GM23248 (cell line): Measurements from ENCODE around the gene TAGLN2. TPM values are rescaled to one million over a fixed set of nuclear protein-coding genes. Genes with fewer than 3 reads are reported as not detected.

Source experiments
- DNase-seq: peaks from one replicate; pipeline ENCODE4 v3.0.0-alpha.2; 2015
- H2AFZ ChIP-seq: fragments of 200-600 bp; sonication (generic); 2 replicates; pipeline ENCODE4 v1.6.1; 2016; ENCODE audit warnings: antibody characterized with exemption
- H3F3A ChIP-seq: fragments of 200-600 bp; sonication (generic); 2 replicates; pipeline ENCODE4 v1.6.1; 2016; ENCODE audit warnings: mild to moderate bottlenecking, antibody characterized with exemption, mixed run types; ENCODE audit not compliant: insufficient read depth
- H3K27ac ChIP-seq: fragments of 200-600 bp; sonication (generic); 2 replicates; pipeline ENCODE4 v1.5.1; 2016; ENCODE audit warnings: mild to moderate bottlenecking
- H3K27me3 ChIP-seq: fragments of 200-600 bp; sonication (generic); replicated peaks from 2 replicates; pipeline ENCODE4 v1.6.1; 2016; ENCODE audit warnings: mild to moderate bottlenecking; ENCODE audit not compliant: insufficient read depth
- H3K36me3 ChIP-seq: fragments of 200-600 bp; sonication (generic); 2 replicates; pipeline ENCODE4 v1.6.1; 2016; ENCODE audit warnings: low read depth, mild to moderate bottlenecking
- H3K4me1 ChIP-seq: fragments of 200-600 bp; sonication (generic); 2 replicates; pipeline ENCODE4 v1.6.1; 2016; ENCODE audit warnings: mild to moderate bottlenecking; ENCODE audit not compliant: insufficient read depth
- H3K4me2 ChIP-seq: fragments of 200-600 bp; sonication (generic); one replicate; pipeline ENCODE4 v1.6.1; 2016; ENCODE audit warnings: mild to moderate bottlenecking; ENCODE audit not compliant: unreplicated experiment
- H3K4me3 ChIP-seq: fragments of 200-600 bp; sonication (generic); 2 replicates; pipeline ENCODE4 v1.5.1; 2016; ENCODE audit warnings: mild to moderate bottlenecking
- H3K79me2 ChIP-seq: fragments of 200-600 bp; sonication (generic); 2 replicates; pipeline ENCODE4 v1.6.1; 2016; ENCODE audit warnings: mild to moderate bottlenecking; ENCODE audit not compliant: insufficient read depth
- H3K9ac ChIP-seq: fragments of 200-600 bp; sonication (generic); 2 replicates; pipeline ENCODE4 v1.6.1; 2016; ENCODE audit warnings: mild to moderate bottlenecking
- H3K9me2 ChIP-seq: fragments of 200-600 bp; sonication (generic); 2 replicates; pipeline ENCODE4 v1.6.1; 2016; ENCODE audit warnings: mixed run types, mild to moderate bottlenecking, moderate library complexity; ENCODE audit not compliant: insufficient read depth
- H3K9me3 ChIP-seq: fragments of 200-600 bp; sonication (generic); one replicate; pipeline ENCODE4 v1.6.1; 2017; ENCODE audit warnings: low read depth
- H4K20me1 ChIP-seq: fragments of 200-600 bp; sonication (generic); 2 replicates; pipeline ENCODE4 v1.6.0; 2016; ENCODE audit not compliant: insufficient read depth
- EZH2 ChIP-seq: fragments of 200-600 bp; sonication (generic); IDR thresholded peaks from 2 replicates; pipeline ENCODE4 v1.6.1; 2018; ENCODE audit warnings: antibody characterized with exemption, mild to moderate bottlenecking; ENCODE audit not compliant: insufficient read depth, poor library complexity, severe bottlenecking
- EZH2phosphoT487 ChIP-seq: fragments of 200-600 bp; sonication (generic); IDR thresholded peaks from 2 replicates; pipeline ENCODE4 v1.6.1; 2018; ENCODE audit warnings: antibody characterized with exemption, moderate library complexity, mild to moderate bottlenecking, low read depth; ENCODE audit not compliant: insufficient read depth
- WGBS, 2 experiments: methylation state at CpG; one replicate each; pipeline ENCODE4 v1.1.6; 2015 to 2017; ENCODE audit warnings: low lambda C conversion rate in 2 of 2, low coverage in 1 of 2; ENCODE audit errors: missing lambda C conversion rate in 2 of 2; 5-methylcytosine and 5-hydroxymethylcytosine counted together
- in situ Hi-C: fragments of 300-500 bp; cut with MboI; formaldehyde crosslinking; loops from 2 replicates; pipeline ENCODE4 v1.15.0; 2020
- polyA plus RNA-seq: library from polyadenylated mRNA; unstranded; fragments of >200 nt; fragmentation: Nextera tagmentation; extraction: Ambion mirVana; gene quantifications from 2 replicates; pipeline ENCODE4 v1.2.1, GENCODE V29; 2016
- total RNA-seq: library from RNA; depleted of rRNA; stranded (reverse); fragments of >200 nt; shearing (Covaris generic); gene quantifications from 2 replicates; pipeline ENCODE4 v1.2.3, GENCODE V29; 2014

Gene TAGLN2
- total and polyA plus RNA-seq, 2 experiments from 2014 or later: 400 to 692 TPM

DNA sequence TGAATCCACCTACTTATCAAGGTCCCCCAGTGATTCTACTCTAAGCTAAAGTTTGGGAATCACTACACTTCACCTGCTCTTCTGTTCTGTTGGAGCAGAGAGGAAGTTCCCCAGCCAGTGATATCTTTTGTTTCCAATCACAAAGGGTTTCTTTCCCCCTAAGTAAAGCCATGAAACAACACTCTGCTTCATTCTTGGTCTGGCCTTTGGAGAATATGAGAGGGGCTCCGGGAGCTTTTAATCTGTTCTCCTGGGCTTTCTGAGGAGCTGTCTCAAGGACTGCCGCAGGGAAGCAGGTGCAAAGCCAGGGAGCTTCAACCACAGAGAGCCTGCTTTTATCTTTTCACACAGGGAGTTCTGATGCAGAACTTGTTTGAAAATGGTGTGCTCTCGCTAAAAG, 38.8 kb upstream of the TAGLN2 start:
- no peak overlapping the region for H3K9ac ChIP-seq
- WGBS, 2 experiments: 79 to 81% methylated on average over 3 of the region's 3 CpGs
- H3K9me3 ChIP-seq: no peaks in the 10 kb centered on the region
- no peaks in the 10 kb centered on the region; the same call in 1 of the 2 replicates for H4K20me1 ChIP-seq
- no peak overlapping the region for H2AFZ ChIP-seq
- TF ChIP-seq EZH2phosphoT487 (no peak), EZH2 (no peak)
- peaks cover 9% of the 10 kb centered on the region for H3F3A ChIP-seq
- H3K27ac ChIP-seq: no peak overlapping the region
- H3K4me3 ChIP-seq: no peak overlapping the region
- no peak for DNase-seq
- in situ Hi-C loops: no loop called here
- H3K79me2 ChIP-seq: peaks cover 78% of the 10 kb centered on the region
- H3K36me3 ChIP-seq: 0 out of 2 replicates have a peak, but pooled peaks cover 6% of the 10 kb centered on the region
- H3K9me2 ChIP-seq: no peaks in the 10 kb centered on the region
- H3K4me1 ChIP-seq: peaks cover 38% of the 10 kb centered on the region
- H3K4me2 ChIP-seq: no peak overlapping the region
- no peaks in the 10 kb centered on the region for H3K27me3 ChIP-seq

DNA sequence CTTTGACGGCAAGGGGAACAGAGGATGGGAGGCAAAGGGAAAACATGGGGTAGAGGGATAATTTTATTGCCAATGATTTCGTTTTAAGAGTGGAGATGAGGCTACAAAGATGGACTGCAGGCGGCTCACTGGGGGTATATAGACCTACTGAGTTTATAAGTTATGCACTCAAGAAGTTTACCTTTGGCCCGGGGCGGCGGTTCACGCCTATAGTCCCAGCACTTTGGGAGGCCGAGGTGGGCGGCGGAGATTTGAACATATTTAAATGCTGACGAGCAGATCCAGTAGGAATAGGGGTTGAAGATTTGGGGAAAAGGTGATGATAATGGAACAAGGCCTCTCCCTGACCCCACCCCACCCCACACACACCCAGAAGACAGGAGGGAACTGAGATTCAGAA, 36.9 kb upstream of the TAGLN2 start:
- no peak for TF ChIP-seq EZH2
- Histone ChIP-seq H3K4me2 (peak overlapping the region; percentile 98), H3K79me2 (peaks cover 59% of the 10 kb centered on the region), H3F3A (peaks cover 9% of the 10 kb centered on the region), H3K27ac (peak overlapping the region; percentile 88; the same call in 1 of the 2 replicates), H3K27me3 (no peaks in the 10 kb centered on the region), H3K9me3 (no peaks in the 10 kb centered on the region), H4K20me1 (no peaks in the 10 kb centered on the region), H3K36me3 (0 out of 2 replicates have a peak, but pooled peaks cover under 1% of the 10 kb centered on the region), H3K9me2 (no peaks in the 10 kb centered on the region), H3K9ac (peak overlapping the region; percentile 86), H3K4me3 (peak overlapping the region; percentile 91), H3K4me1 (peaks cover 32% of the 10 kb centered on the region; the same call in 1 of the 2 replicates), H2AFZ (no peak overlapping the region)
- 91% methylated on average over 11 of the region's 11 CpGs for WGBS, 2 experiments
- DNase-seq: no peak
- in situ Hi-C loops: no loop called here

DNA sequence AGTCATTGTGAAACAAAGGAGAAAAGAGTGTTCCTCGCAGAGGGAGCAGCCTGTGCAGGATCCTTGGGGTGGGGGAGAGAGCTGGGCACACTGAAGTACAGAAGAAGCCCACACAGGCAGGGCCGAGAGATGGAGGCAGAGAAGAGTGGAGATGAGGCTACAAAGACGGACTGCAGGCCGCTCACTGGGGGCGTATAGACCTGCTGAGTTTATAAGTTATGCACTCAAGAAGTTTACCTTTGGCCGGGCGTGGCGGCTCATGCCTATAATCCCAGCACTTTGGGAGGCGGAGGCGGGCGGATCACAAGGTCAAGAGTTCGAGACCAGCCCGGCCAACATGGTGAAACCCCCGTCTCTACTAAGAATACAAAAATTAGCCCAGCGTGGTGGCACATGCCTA, 36.3 kb upstream of the TAGLN2 start:
- H4K20me1 ChIP-seq: no peaks in the 10 kb centered on the region
- no peaks in the 10 kb centered on the region for H3K27me3 ChIP-seq
- WGBS, 2 experiments: 82 to 86% methylated on average over 15 of the region's 15 CpGs
- in situ Hi-C loops: no loop called here
- peak overlapping the region; percentile 88 for H3K27ac ChIP-seq
- H3K4me2 ChIP-seq: peak overlapping the region; percentile 98
- H3K9ac ChIP-seq: peak overlapping the region; percentile 86
- H3K9me3 ChIP-seq: no peaks in the 10 kb centered on the region
- H3F3A ChIP-seq: peaks cover 9% of the 10 kb centered on the region
- H3K4me1 ChIP-seq: peaks cover 32% of the 10 kb centered on the region; the same call in 1 of the 2 replicates
- no peaks in the 10 kb centered on the region for H3K36me3 ChIP-seq
- H3K9me2 ChIP-seq: no peaks in the 10 kb centered on the region
- H2AFZ ChIP-seq: peak overlapping the region; percentile 72
- TF ChIP-seq EZH2phosphoT487: no peak
- no peak for TF ChIP-seq EZH2
- H3K79me2 ChIP-seq: peaks cover 53% of the 10 kb centered on the region
- peak overlapping the region; percentile 91 for H3K4me3 ChIP-seq
- no peak for DNase-seq

DNA sequence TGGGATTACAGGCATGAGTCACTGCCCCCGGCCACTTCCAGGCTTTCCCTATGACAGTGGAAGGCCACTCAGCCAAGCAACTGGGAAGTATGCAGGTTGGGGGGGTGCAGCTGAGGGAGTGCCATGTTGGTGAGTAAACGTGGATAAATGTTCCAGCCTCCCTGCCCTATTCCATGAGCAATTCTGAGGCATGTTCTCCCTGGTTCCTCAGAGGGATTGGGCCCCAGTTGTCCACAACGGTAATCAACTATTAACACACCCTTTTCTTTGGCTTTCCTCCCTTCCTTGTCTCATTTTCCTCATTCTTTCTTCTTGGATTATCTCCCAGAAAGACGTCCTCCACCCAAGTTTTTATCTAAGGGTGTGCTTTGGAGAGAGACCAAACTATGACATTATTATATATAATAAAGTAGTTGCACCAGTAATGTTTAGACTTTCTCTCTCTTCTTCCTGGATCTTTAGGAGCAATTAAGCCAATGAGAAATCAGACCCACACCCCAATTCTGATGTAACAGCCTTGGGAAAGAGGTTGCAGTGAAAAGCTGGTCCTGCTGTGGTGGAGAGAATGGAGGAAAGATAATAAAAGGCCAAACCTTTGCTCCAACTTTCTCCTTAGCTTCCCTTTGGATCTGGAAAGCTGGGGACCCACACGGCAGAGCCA, 35.5 kb upstream of the TAGLN2 start:
- H3K36me3 ChIP-seq: no peaks in the 10 kb centered on the region
- peak overlapping the region; percentile 86 for H3K9ac ChIP-seq
- H3K4me2 ChIP-seq: peak overlapping the region; percentile 98
- no peak for TF ChIP-seq EZH2
- TF ChIP-seq EZH2phosphoT487: no peak
- H3F3A ChIP-seq: peaks cover 9% of the 10 kb centered on the region
- H3K4me1 ChIP-seq: peaks cover 32% of the 10 kb centered on the region; the same call in 1 of the 2 replicates
- peaks cover 46% of the 10 kb centered on the region for H3K79me2 ChIP-seq
- in situ Hi-C loops: no loop called here
- no peaks in the 10 kb centered on the region for H4K20me1 ChIP-seq
- peak overlapping the region; percentile 88 for H3K27ac ChIP-seq
- H3K27me3 ChIP-seq: no peaks in the 10 kb centered on the region
- peak; percentile 97 for DNase-seq
- peak overlapping the region; percentile 91 for H3K4me3 ChIP-seq
- no peaks in the 10 kb centered on the region for H3K9me2 ChIP-seq
- H2AFZ ChIP-seq: peak overlapping the region; percentile 72
- no peaks in the 10 kb centered on the region for H3K9me3 ChIP-seq
- 2 to 3% methylated on average over 5 of the region's 5 CpGs for WGBS, 2 experiments
